GM23338 (cell line): Measurements from ENCODE around the gene EZR.

ENCODE experiments used
- CREB1 ChIP-seq: fragments of 250-450 bp; sonication (Bioruptor Pico); IDR thresholded peaks from 2 replicates; pipeline ENCODE4 v1.5.0; 2020; ENCODE audit warnings: low read depth, mild to moderate bottlenecking, moderate library complexity
- EZH2 ChIP-seq: fragments of 200-600 bp; sonication (generic); IDR thresholded peaks from one replicate; pipeline ENCODE4 v1.8.0; 2017; ENCODE audit warnings: antibody characterized with exemption, mild to moderate bottlenecking, low read depth; ENCODE audit not compliant: unreplicated experiment
- EZH2phosphoT487 ChIP-seq: fragments of 200-600 bp; sonication (generic); IDR thresholded peaks from one replicate; pipeline ENCODE4 v1.8.1; 2018; ENCODE audit warnings: antibody characterized with exemption; ENCODE audit not compliant: unreplicated experiment
- POLR2AphosphoS5 ChIP-seq: IDR thresholded peaks from 2 replicates; pipeline ENCODE4 v1.6.1; 2016; ENCODE audit warnings: antibody characterized with exemption, low read depth
- TF ChIP-seq, protein P1 (sequence below): IDR thresholded peaks from one replicate; pipeline ENCODE4 v1.6.1; 2018; ENCODE audit warnings: antibody characterized with exemption; ENCODE audit not compliant: unreplicated experiment
- TF ChIP-seq, protein P2 (sequence below), 2 experiments: fragments of 200-600 bp in 1 of 2; sonication (generic) in 1 of 2; conservative IDR thresholded peaks; 2 replicates each; pipeline versions ENCODE4 v1.5.1 to v1.6.1; 2016 to 2017; ENCODE audit warnings: antibody characterized with exemption in 2 of 2, low read depth in 2 of 2, mild to moderate bottlenecking in 2 of 2, moderate library complexity in 1 of 2
- TF ChIP-seq, protein P3 (sequence below): IDR thresholded peaks from 2 replicates; pipeline ENCODE4 v1.6.1; 2016; ENCODE audit warnings: antibody characterized with exemption

GRCh38 chr6:158722176-158722729 is 96.9 kb downstream of the EZR start:
- TF ChIP-seq, protein P1, sequence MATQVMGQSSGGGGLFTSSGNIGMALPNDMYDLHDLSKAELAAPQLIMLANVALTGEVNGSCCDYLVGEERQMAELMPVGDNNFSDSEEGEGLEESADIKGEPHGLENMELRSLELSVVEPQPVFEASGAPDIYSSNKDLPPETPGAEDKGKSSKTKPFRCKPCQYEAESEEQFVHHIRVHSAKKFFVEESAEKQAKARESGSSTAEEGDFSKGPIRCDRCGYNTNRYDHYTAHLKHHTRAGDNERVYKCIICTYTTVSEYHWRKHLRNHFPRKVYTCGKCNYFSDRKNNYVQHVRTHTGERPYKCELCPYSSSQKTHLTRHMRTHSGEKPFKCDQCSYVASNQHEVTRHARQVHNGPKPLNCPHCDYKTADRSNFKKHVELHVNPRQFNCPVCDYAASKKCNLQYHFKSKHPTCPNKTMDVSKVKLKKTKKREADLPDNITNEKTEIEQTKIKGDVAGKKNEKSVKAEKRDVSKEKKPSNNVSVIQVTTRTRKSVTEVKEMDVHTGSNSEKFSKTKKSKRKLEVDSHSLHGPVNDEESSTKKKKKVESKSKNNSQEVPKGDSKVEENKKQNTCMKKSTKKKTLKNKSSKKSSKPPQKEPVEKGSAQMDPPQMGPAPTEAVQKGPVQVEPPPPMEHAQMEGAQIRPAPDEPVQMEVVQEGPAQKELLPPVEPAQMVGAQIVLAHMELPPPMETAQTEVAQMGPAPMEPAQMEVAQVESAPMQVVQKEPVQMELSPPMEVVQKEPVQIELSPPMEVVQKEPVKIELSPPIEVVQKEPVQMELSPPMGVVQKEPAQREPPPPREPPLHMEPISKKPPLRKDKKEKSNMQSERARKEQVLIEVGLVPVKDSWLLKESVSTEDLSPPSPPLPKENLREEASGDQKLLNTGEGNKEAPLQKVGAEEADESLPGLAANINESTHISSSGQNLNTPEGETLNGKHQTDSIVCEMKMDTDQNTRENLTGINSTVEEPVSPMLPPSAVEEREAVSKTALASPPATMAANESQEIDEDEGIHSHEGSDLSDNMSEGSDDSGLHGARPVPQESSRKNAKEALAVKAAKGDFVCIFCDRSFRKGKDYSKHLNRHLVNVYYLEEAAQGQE = no peak
- TF ChIP-seq, protein P2, sequence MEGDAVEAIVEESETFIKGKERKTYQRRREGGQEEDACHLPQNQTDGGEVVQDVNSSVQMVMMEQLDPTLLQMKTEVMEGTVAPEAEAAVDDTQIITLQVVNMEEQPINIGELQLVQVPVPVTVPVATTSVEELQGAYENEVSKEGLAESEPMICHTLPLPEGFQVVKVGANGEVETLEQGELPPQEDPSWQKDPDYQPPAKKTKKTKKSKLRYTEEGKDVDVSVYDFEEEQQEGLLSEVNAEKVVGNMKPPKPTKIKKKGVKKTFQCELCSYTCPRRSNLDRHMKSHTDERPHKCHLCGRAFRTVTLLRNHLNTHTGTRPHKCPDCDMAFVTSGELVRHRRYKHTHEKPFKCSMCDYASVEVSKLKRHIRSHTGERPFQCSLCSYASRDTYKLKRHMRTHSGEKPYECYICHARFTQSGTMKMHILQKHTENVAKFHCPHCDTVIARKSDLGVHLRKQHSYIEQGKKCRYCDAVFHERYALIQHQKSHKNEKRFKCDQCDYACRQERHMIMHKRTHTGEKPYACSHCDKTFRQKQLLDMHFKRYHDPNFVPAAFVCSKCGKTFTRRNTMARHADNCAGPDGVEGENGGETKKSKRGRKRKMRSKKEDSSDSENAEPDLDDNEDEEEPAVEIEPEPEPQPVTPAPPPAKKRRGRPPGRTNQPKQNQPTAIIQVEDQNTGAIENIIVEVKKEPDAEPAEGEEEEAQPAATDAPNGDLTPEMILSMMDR (conservative IDR thresholded peaks at IDR 0.05; ENCODE audit: low read depth in 2 of 2) = no peak
- no peak for TF ChIP-seq POLR2AphosphoS5
- TF ChIP-seq EZH2 = no peak
- no peak for TF ChIP-seq CREB1 (CRISPR knock-in tag)
- TF ChIP-seq EZH2phosphoT487 = no peak
- TF ChIP-seq, protein P3, sequence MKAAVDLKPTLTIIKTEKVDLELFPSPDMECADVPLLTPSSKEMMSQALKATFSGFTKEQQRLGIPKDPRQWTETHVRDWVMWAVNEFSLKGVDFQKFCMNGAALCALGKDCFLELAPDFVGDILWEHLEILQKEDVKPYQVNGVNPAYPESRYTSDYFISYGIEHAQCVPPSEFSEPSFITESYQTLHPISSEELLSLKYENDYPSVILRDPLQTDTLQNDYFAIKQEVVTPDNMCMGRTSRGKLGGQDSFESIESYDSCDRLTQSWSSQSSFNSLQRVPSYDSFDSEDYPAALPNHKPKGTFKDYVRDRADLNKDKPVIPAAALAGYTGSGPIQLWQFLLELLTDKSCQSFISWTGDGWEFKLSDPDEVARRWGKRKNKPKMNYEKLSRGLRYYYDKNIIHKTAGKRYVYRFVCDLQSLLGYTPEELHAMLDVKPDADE = no peak
